Spleen (tissue), 11 donors: Measurements from ENCODE around the gene JSRP1. TPM values are rescaled to one million over a fixed set of nuclear protein-coding genes. Genes with fewer than 3 reads are reported as not detected.

Experiments used
- DNase-seq: peaks from one replicate; pipeline ENCODE4 v3.0.0-alpha.2; 2020
- H3K27ac ChIP-seq, 8 donors: fragments of 200-600 bp; sonication (generic) in 7 of 8; 1 replicate in 4 of 8; 2 replicates in 4 of 8; pipeline versions ENCODE4 v1.5.0 to v1.8.0; 2016 to 2021; ENCODE audit warnings: inconsistent platforms in 4 of 8, mild to moderate bottlenecking in 4 of 8, moderate library complexity in 1 of 8
- H3K27me3 ChIP-seq, 7 donors: fragments of 200-600 bp; sonication (generic) in 6 of 7; replicated peaks in 1 of 7; 1 replicate in 4 of 7; 2 replicates in 3 of 7; pipeline versions ENCODE4 v1.5.0 to v1.8.0; 2016 to 2021; ENCODE audit warnings: inconsistent platforms in 3 of 7, mild to moderate bottlenecking in 1 of 7
- H3K36me3 ChIP-seq, 6 donors: fragments of 200-600 bp; sonication (generic) in 5 of 6; 1 replicate in 4 of 6; 2 replicates in 2 of 6; pipeline versions ENCODE4 v1.5.0 to v1.8.0; 2016 to 2021; ENCODE audit warnings: inconsistent platforms in 2 of 6
- H3K4me1 ChIP-seq, 6 donors: fragments of 200-600 bp; sonication (generic) in 5 of 6; 1 replicate in 3 of 6; 2 replicates in 3 of 6; pipeline versions ENCODE4 v1.5.0 to v1.8.0; 2016 to 2021; ENCODE audit warnings: inconsistent platforms in 3 of 6
- H3K4me3 ChIP-seq, 8 donors: fragments of 200-600 bp; sonication (generic) in 7 of 8; 1 replicate in 4 of 8; 2 replicates in 4 of 8; pipeline versions ENCODE4 v1.5.0 to v1.8.0; 2016 to 2021; ENCODE audit warnings: inconsistent platforms in 4 of 8, mild to moderate bottlenecking in 4 of 8, moderate library complexity in 2 of 8
- H3K9me3 ChIP-seq, 8 donors: fragments of 200-600 bp; sonication (generic) in 7 of 8; 1 replicate in 4 of 8; 2 replicates in 4 of 8; pipeline versions ENCODE4 v1.5.0 to v1.8.0; 2016 to 2021; ENCODE audit warnings: inconsistent platforms in 4 of 8
- CTCF ChIP-seq, 11 experiments: fragments of 200-600 bp in 7 of 11; fragments of 450-650 bp in 4 of 11; sonication (generic) in 4 of 11; IDR thresholded peaks in 8 of 11; conservative IDR thresholded peaks in 3 of 11; 1 replicate in 7 of 11; 2 replicates in 4 of 11; pipeline versions ENCODE4 v1.4.0 to v1.8.0; 2016 to 2021; ENCODE audit warnings: antibody characterized with exemption in 11 of 11, inconsistent platforms in 4 of 11, mild to moderate bottlenecking in 1 of 11
- POLR2A ChIP-seq, 3 donors: fragments of 450-650 bp; IDR thresholded peaks; one replicate each; pipeline ENCODE4 v1.5.1; 2017; ENCODE audit warnings: antibody characterized with exemption in 3 of 3, mild to moderate bottlenecking in 1 of 3
- POLR2AphosphoS5 ChIP-seq, 3 donors: sonication (generic); formaldehyde crosslinking; IDR thresholded peaks; one replicate each; pipeline ENCODE4 v1.5.1; 2017; ENCODE audit warnings: antibody characterized with exemption in 3 of 3
- WGBS, 5 donors: extraction: QIAGEN DNeasy Blood & Tissue Kit in 3 of 5; methylation state at CpG; one replicate each; pipeline versions ENCODE4 v1.1.5 to v1.1.7; 2013 to 2018; 5-methylcytosine and 5-hydroxymethylcytosine counted together
- intact Hi-C: fragments of 100-400 bp; cut with DNase I; formaldehyde crosslinking; loops from one replicate; pipeline ENCODE4 v1.15.0; 2023; ENCODE audit warnings: low total_unique reads
- microRNA-seq, 3 donors: library from miRNA; unstranded; fragments of <30 nt; microRNA quantifications; one replicate each; pipeline versions ENCODE4 to v1.1.0, GENCODE V29; 2019 to 2020
- polyA plus RNA-seq, 3 donors: library from polyadenylated mRNA; stranded (reverse); fragments of 200-250 nt; gene quantifications; one replicate each; pipeline ENCODE4 v1.2.1, GENCODE V29; 2013
- small RNA-seq, 4 donors: library from RNA; depleted of rRNA; stranded (forward); fragments of <200 nt; gene quantifications; one replicate each; pipeline ENCODE3, GENCODE V24; 2016
- total RNA-seq, 7 donors: library from RNA; depleted of rRNA in 3 of 7; stranded (reverse); fragments of >200 nt in 3 of 7; fragmentation: NEBNext Ultra II Directional in 4 of 7; extraction: Animal tissue kit (Norgen Biotek cat#: 25700) in 4 of 7; gene quantifications; one replicate each; pipeline versions ENCODE4 v1.1.0 to v1.2.1, GENCODE V29; 2016 to 2021
- donor health status: healthy with polysubstance abuse.
- donor health status: DM: no; HTN: no; CAD: no; lungs with moderate emphysema.
- donor health status: DM: no; HTN: no; CAD: no.
- donor health status: Bipolar disorder and iron deficiency.
- donor health status: healthy.
- donor health status: DM: no; HTN: no; CAD: no.
- donor health status: DM: yes; HTN: yes; CAD: no.

Gene JSRP1
- total and polyA plus RNA-seq, 10 donors, result 1.2 to 4.8 (median 3.1) TPM

GRCh38 chr19:2202366-2202765 lies 53.9 kb downstream of the JSRP1 start:
- TF ChIP-seq POLR2AphosphoS5 (IDR thresholded peaks at IDR 0.05) (no peak), CTCF (IDR thresholded peaks at IDR 0.05 in 8 of 11, conservative IDR thresholded peaks at IDR 0.05 in 3 of 11) (no peak), POLR2A (IDR thresholded peaks at IDR 0.05) (no peak)
- Histone ChIP-seq H3K36me3 (peaks cover 0 to 95% (median 42%) of the 10 kb centered on the region in 6 donors), H3K27me3 (no peaks in the 10 kb centered on the region), H3K27ac (no peak overlapping the region), H3K4me3 (no peak overlapping the region), H3K9me3 (no peaks in the 10 kb centered on the region), H3K4me1 (peaks cover 0 to 16% (median 0%) of the 10 kb centered on the region in 6 donors)
- intact Hi-C loops, result no loop called here
- no peak for DNase-seq
- WGBS, 5 donors, result 92 to 97% (median 96%) methylated on average over 15 of the region's 15 CpGs

Small RNAs within 50 kb of the gene (microRNA-seq; reads per million reads assigned to microRNA genes)
- gene MIR1227 (1.4 to 4.3 (median 3.5) reads per million in 3 donors), gene MIR4321 (0 reads per million in 3 donors)

Small RNAs within 50 kb of the gene (small RNA-seq; reads per million reads assigned to genes)
- gene MIR1227, result 0 to 0.68 (median 0.07) reads per million in 4 donors

Other genes with a start within 250 kb of the JSRP1 start
- gene BTBD2, start 240.7 kb downstream of the JSRP1 start, total RNA-seq, result 10 to 100 TPM; 47.6 to 77.1 (median 65.5) TPM
- gene BTBD2, start 240.7 kb downstream of the JSRP1 start, polyA plus RNA-seq, result 10 to 100 TPM; 29.1 to 53.0 (median 31.2) TPM
- 100 to 1,000 TPM; 212 to 389 (median 265) TPM for gene MKNK2, start 205.2 kb downstream of the JSRP1 start, total RNA-seq
- gene MKNK2, start 205.2 kb downstream of the JSRP1 start, polyA plus RNA-seq, result 100 to 1,000 TPM in 1 of 3 donors, 10 to 100 TPM in 2; 88.2 to 154 (median 90.0) TPM
- 100 to 1,000 TPM in 5 of 7 donors, 10 to 100 TPM in 2; 80.8 to 161 (median 124) TPM for gene MOB3A, start 160.1 kb downstream of the JSRP1 start, total RNA-seq
- gene MOB3A, start 160.1 kb downstream of the JSRP1 start, polyA plus RNA-seq, result 10 to 100 TPM; 24.2 to 48.7 (median 37.6) TPM
- 1 to 10 TPM; 1.9 to 5.8 (median 3.7) TPM for gene IZUMO4, start 159.5 kb downstream of the JSRP1 start, total RNA-seq
- gene IZUMO4, start 159.5 kb downstream of the JSRP1 start, polyA plus RNA-seq, result 10 to 100 TPM; 13.6 to 25.9 (median 16.7) TPM
- gene AP3D1, start 104.9 kb downstream of the JSRP1 start, total RNA-seq, result 100 to 1,000 TPM in 4 of 7 donors, 10 to 100 TPM in 3; 89.3 to 112 (median 100) TPM
- 10 to 100 TPM; 32.8 to 80.1 (median 43.2) TPM for gene AP3D1, start 104.9 kb downstream of the JSRP1 start, polyA plus RNA-seq
- gene DOT1L, start 92.5 kb downstream of the JSRP1 start, total RNA-seq, result 10 to 100 TPM; 19.5 to 53.2 (median 36.4) TPM
- gene DOT1L, start 92.5 kb downstream of the JSRP1 start, polyA plus RNA-seq, result 10 to 100 TPM in 1 of 3 donors, 1 to 10 TPM in 2; 3.9 to 20.8 (median 7.5) TPM
- 10 to 100 TPM; 37.7 to 66.6 (median 45.6) TPM for gene PLEKHJ1, start 20.1 kb downstream of the JSRP1 start, total RNA-seq
- 100 to 1,000 TPM in 1 of 3 donors, 10 to 100 TPM in 2; 78.5 to 117 (median 91.8) TPM for gene PLEKHJ1, start 20.1 kb downstream of the JSRP1 start, polyA plus RNA-seq
- 10 to 100 TPM; 28.5 to 79.7 (median 66.6) TPM for gene SF3A2, start 19.6 kb downstream of the JSRP1 start, total RNA-seq
- gene SF3A2, start 19.6 kb downstream of the JSRP1 start, polyA plus RNA-seq, result 10 to 100 TPM; 35.1 to 50.4 (median 37.7) TPM
- 1 to 10 TPM in 4 of 7 donors, under 1 TPM in 3; 0.79 to 5.7 (median 2.1) TPM for gene AMH, start 7.1 kb downstream of the JSRP1 start, total RNA-seq
- gene AMH, start 7.1 kb downstream of the JSRP1 start, polyA plus RNA-seq, result 1 to 10 TPM in 1 of 3 donors, under 1 TPM in 2; 0.20 to 1.2 (median 0.58) TPM
- gene PEAK3, start 25.8 kb upstream of the JSRP1 start, total RNA-seq, result 10 to 100 TPM in 2 of 7 donors, 1 to 10 TPM in 5; 5.7 to 17.4 (median 6.8) TPM
- gene PEAK3, start 25.8 kb upstream of the JSRP1 start, polyA plus RNA-seq, result under 1 TPM; 0.30 to 0.93 (median 0.50) TPM
- gene LINGO3, start 51.7 kb upstream of the JSRP1 start, total RNA-seq, result 1 to 10 TPM in 2 of 7 donors, under 1 TPM in 5; 0.26 to 2.6 (median 0.70) TPM
- gene LINGO3, start 51.7 kb upstream of the JSRP1 start, polyA plus RNA-seq, result 1 to 10 TPM in 1 of 3 donors, under 1 TPM in 2; 0.43 to 1.2 (median 0.82) TPM
- gene LSM7, start 72.2 kb upstream of the JSRP1 start, total RNA-seq, result 100 to 1,000 TPM in 3 of 7 donors, 10 to 100 TPM in 4; 60.7 to 131 (median 82.8) TPM
- gene LSM7, start 72.2 kb upstream of the JSRP1 start, polyA plus RNA-seq, result 100 to 1,000 TPM; 435 to 524 (median 459) TPM
- 10 to 100 TPM; 69.7 to 96.4 (median 79.3) TPM for gene SPPL2B, start 72.3 kb upstream of the JSRP1 start, total RNA-seq
- 100 to 1,000 TPM in 1 of 3 donors, 10 to 100 TPM in 2; 40.5 to 111 (median 72.4) TPM for gene SPPL2B, start 72.3 kb upstream of the JSRP1 start, polyA plus RNA-seq
- 1 to 10 TPM; 1.3 to 4.0 (median 2.9) TPM for gene TMPRSS9, start 103.8 kb upstream of the JSRP1 start, total RNA-seq
- 1 to 10 TPM in 2 of 3 donors, under 1 TPM in 1; 0.70 to 4.3 (median 1.1) TPM for gene TMPRSS9, start 103.8 kb upstream of the JSRP1 start, polyA plus RNA-seq
- gene TIMM13, start 171.2 kb upstream of the JSRP1 start, total RNA-seq, result 10 to 100 TPM; 21.1 to 59.3 (median 44.2) TPM
- 10 to 100 TPM; 39.5 to 87.5 (median 84.1) TPM for gene TIMM13, start 171.2 kb upstream of the JSRP1 start, polyA plus RNA-seq
- 10 to 100 TPM; 15.5 to 26.0 (median 21.6) TPM for gene LMNB2, start 200.5 kb upstream of the JSRP1 start, total RNA-seq
- gene LMNB2, start 200.5 kb upstream of the JSRP1 start, polyA plus RNA-seq, result 10 to 100 TPM in 1 of 3 donors, 1 to 10 TPM in 2; 4.9 to 21.7 (median 8.9) TPM
- gene GADD45B, start 219.7 kb upstream of the JSRP1 start, total RNA-seq, result 100 to 1,000 TPM in 1 of 7 donors, 10 to 100 TPM in 6; 57.4 to 114 (median 77.4) TPM
- 10 to 100 TPM; 40.6 to 76.9 (median 43.3) TPM for gene GADD45B, start 219.7 kb upstream of the JSRP1 start, polyA plus RNA-seq